GM21367 (cell line): Measurements from ENCODE around the gene CCDC88B.
A peak's percentile ranks its signal among the peaks of the same experiment; 100 is the strongest.
"Not testable (repeated sequence)": the region's sequence is repeated elsewhere in the genome, so short reads cannot be mapped to it uniquely, and the experiment has no call there.

ENCODE experiments used
- ATAC-seq: cut with Tn5 transposase; IDR thresholded peaks from one replicate; pipeline ENCODE4 v1.9.1; 2021; ENCODE audit not compliant: unreplicated experiment

CCDC88B gene

GRCh38 chr11:64321533-64321932, 18.5 kb upstream of the CCDC88B start:
- no peak for ATAC-seq

- no peak for ATAC-seq
Measured at GRCh38 chr11:64322925-64323260, 17.1 kb upstream of the CCDC88B start.

- ATAC-seq: no peak
Measured at GRCh38 chr11:64323373-64323772, 16.6 kb upstream of the CCDC88B start.

- ATAC-seq: not testable (repeated sequence)
Measured at GRCh38 chr11:64323984-64324383, 16.0 kb upstream of the CCDC88B start.

- no peak for ATAC-seq
Measured at GRCh38 chr11:64324692-64325469, 15.1 kb upstream of the CCDC88B start.

GRCh38 chr11:64327375-64327774, 12.6 kb upstream of the CCDC88B start:
- no peak for ATAC-seq

GRCh38 chr11:64327993-64328392, 12.0 kb upstream of the CCDC88B start:
- no peak for ATAC-seq

- ATAC-seq: no peak
Measured at GRCh38 chr11:64330888-64331287, 9.1 kb upstream of the CCDC88B start.

- ATAC-seq: no peak
Measured at GRCh38 chr11:64331569-64332371, 8.2 kb upstream of the CCDC88B start.

- no peak for ATAC-seq
Measured at GRCh38 chr11:64333556-64333955, 6.4 kb upstream of the CCDC88B start.

GRCh38 chr11:64334764-64335735, 5.0 kb upstream of the CCDC88B start:
- ATAC-seq: peak; percentile 60

- no peak for ATAC-seq
Measured at GRCh38 chr11:64337538-64338249, 2.3 kb upstream of the CCDC88B start.

- no peak for ATAC-seq
Measured at GRCh38 chr11:64338716-64339115, 1.3 kb upstream of the CCDC88B start.

- no peak for ATAC-seq
Measured at GRCh38 chr11:64339286-64339685, 718 bp upstream of the CCDC88B start.

GRCh38 chr11:64340671-64341335, 799 bp downstream of the CCDC88B start:
- ATAC-seq: no peak

GRCh38 chr11:64341429-64341828, 1.4 kb downstream of the CCDC88B start:
- no peak for ATAC-seq

GRCh38 chr11:64341851-64342791, 2.1 kb downstream of the CCDC88B start:
- ATAC-seq: peak; percentile 37

GRCh38 chr11:64342869-64343745, 3.1 kb downstream of the CCDC88B start:
- ATAC-seq: no peak
